ENCODE measurements around the gene SSB.

Gene SSB

GRCh38 chr2:169798718-169799592 lies at the start of gene SSB:
Gene SSB, plus strand, starts transcription at chr2:169798871. Its CDS starts 2,090 bp downstream, at chr2:169800961.
- TF ChIP-seq, protein P1, sequence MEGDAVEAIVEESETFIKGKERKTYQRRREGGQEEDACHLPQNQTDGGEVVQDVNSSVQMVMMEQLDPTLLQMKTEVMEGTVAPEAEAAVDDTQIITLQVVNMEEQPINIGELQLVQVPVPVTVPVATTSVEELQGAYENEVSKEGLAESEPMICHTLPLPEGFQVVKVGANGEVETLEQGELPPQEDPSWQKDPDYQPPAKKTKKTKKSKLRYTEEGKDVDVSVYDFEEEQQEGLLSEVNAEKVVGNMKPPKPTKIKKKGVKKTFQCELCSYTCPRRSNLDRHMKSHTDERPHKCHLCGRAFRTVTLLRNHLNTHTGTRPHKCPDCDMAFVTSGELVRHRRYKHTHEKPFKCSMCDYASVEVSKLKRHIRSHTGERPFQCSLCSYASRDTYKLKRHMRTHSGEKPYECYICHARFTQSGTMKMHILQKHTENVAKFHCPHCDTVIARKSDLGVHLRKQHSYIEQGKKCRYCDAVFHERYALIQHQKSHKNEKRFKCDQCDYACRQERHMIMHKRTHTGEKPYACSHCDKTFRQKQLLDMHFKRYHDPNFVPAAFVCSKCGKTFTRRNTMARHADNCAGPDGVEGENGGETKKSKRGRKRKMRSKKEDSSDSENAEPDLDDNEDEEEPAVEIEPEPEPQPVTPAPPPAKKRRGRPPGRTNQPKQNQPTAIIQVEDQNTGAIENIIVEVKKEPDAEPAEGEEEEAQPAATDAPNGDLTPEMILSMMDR (IDR thresholded peaks at IDR 0.05), result no peak
- Mint-ChIP-seq H3K4me1 (peaks cover 42% of the 10 kb centered on the region), H3K9me3 (no peaks in the 10 kb centered on the region), H3K27me3 (ENCODE audit: low read depth, poor library complexity) (peaks cover 3% of the 10 kb centered on the region), H3K4me3 (peak within 1 kb of the TSS; percentile 91), H3K27ac (peak within 1 kb of the TSS; percentile 85), H3K36me3 (ENCODE audit: low read depth) (peaks cover 37% of the 10 kb centered on the region)
- DNase-seq, result peak; percentile 94

GRCh38 chr2:169752752-169753151 lies 45.9 kb upstream of the SSB start:
- no peak overlapping the region for H3K27ac Mint-ChIP-seq
- no peaks in the 10 kb centered on the region for H3K27me3 Mint-ChIP-seq (ENCODE audit: low read depth, poor library complexity)

GRCh38 chr2:169755083-169755870 lies 43.4 kb upstream of the SSB start:
- no peak overlapping the region for H3K4me3 Mint-ChIP-seq
- TF ChIP-seq, protein P1 (IDR thresholded peaks at IDR 0.05), result no peak
- no peak for DNase-seq
- peak overlapping the region; percentile 14 for H3K27ac Mint-ChIP-seq
- H3K9me3 Mint-ChIP-seq, result peaks cover 21% of the 10 kb centered on the region
- peaks cover 63% of the 10 kb centered on the region for H3K36me3 Mint-ChIP-seq (ENCODE audit: low read depth)
- peaks cover 4% of the 10 kb centered on the region for H3K4me1 Mint-ChIP-seq
- H3K27me3 Mint-ChIP-seq (ENCODE audit: low read depth, poor library complexity), result no peaks in the 10 kb centered on the region

More at GRCh38 chr2:169752752-169753151, 45.9 kb upstream of the SSB start:
- TF ChIP-seq, protein P1 (IDR thresholded peaks at IDR 0.05), result no peak
- peaks cover 13% of the 10 kb centered on the region for H3K9me3 Mint-ChIP-seq
- peaks cover 73% of the 10 kb centered on the region for H3K36me3 Mint-ChIP-seq (ENCODE audit: low read depth)
- peaks cover 4% of the 10 kb centered on the region for H3K4me1 Mint-ChIP-seq
- no peak for DNase-seq
- H3K4me3 Mint-ChIP-seq, result no peak overlapping the region

- no peaks in the 10 kb centered on the region for H3K27me3 Mint-ChIP-seq (ENCODE audit: low read depth, poor library complexity)
- DNase-seq, result no peak
- H3K4me3 Mint-ChIP-seq, result no peak overlapping the region
- H3K27ac Mint-ChIP-seq, result no peak overlapping the region
- TF ChIP-seq, protein P1 (IDR thresholded peaks at IDR 0.05), result no peak
- peaks cover 25% of the 10 kb centered on the region for H3K9me3 Mint-ChIP-seq
- peaks cover 67% of the 10 kb centered on the region for H3K36me3 Mint-ChIP-seq (ENCODE audit: low read depth)
- H3K4me1 Mint-ChIP-seq, result peaks cover 4% of the 10 kb centered on the region
Measured at GRCh38 chr2:169756342-169756741, 42.3 kb upstream of the SSB start.

GRCh38 chr2:169757356-169757755 lies 41.3 kb upstream of the SSB start:
- no peaks in the 10 kb centered on the region for H3K27me3 Mint-ChIP-seq (ENCODE audit: low read depth, poor library complexity)
- DNase-seq, result no peak
- H3K9me3 Mint-ChIP-seq, result peaks cover 35% of the 10 kb centered on the region
- no peak overlapping the region for H3K4me3 Mint-ChIP-seq
- H3K4me1 Mint-ChIP-seq, result peaks cover 4% of the 10 kb centered on the region
- peak overlapping the region; percentile 31 for H3K27ac Mint-ChIP-seq
- TF ChIP-seq, protein P1 (IDR thresholded peaks at IDR 0.05), result no peak
- peaks cover 71% of the 10 kb centered on the region for H3K36me3 Mint-ChIP-seq (ENCODE audit: low read depth)

Measured in nephron progenitor cell (in vitro differentiated cells).